Endothelial cell of umbilical vein (primary cell): Measurements from ENCODE around the gene MCCC1. TPM values are rescaled to one million over a fixed set of nuclear protein-coding genes. Genes with fewer than 3 reads are reported as not detected.

Experiments used
- BruUV-seq: library from RNA; stranded (reverse); fragments of 400-500 nt; replicated peaks from 2 replicates; lab custom pipeline; 2021; lab: Mats Ljungman, UMichigan
- CTCF ChIA-PET: fragments of 300-600, 350-600 bp; sonication (Branson Sonifier 250); formaldehyde crosslinking; loops from one replicate; lab custom pipeline; 2021; ENCODE audit warnings: antibody characterized with exemption, inconsistent platforms; lab: Charles Lee
- POLR2A ChIA-PET: fragments of 300-600, 350-600 bp; sonication (Branson Sonifier 250); formaldehyde crosslinking; loops from one replicate; lab custom pipeline; 2021; ENCODE audit warnings: antibody characterized with exemption, inconsistent platforms; lab: Charles Lee
- DNase-seq: peaks from one replicate; pipeline ENCODE4 v3.0.0-alpha.2; 2011; ENCODE audit warnings: low read depth, low spot score
- FAIRE-seq: peaks from 2 replicates; lab custom pipeline; 2011; peaks lifted over from hg19 to GRCh38; lab: Jason Lieb, UNC
- H2AFZ ChIP-seq: 2 replicates; pipeline ENCODE4 v1.6.0; 2012; ENCODE audit warnings: low read depth, low read length, control low read depth, inconsistent platforms
- H3K27ac ChIP-seq: 2 replicates; pipeline ENCODE4 v1.5.1; 2011; ENCODE audit warnings: low read depth, mild to moderate bottlenecking, control low read depth, low read length, moderate library complexity; ENCODE audit not compliant: insufficient read depth
- H3K27me3 ChIP-seq, 2 experiments: 2 replicates each; pipeline versions ENCODE4 v1.6.0 to v1.6.1; 2011; ENCODE audit warnings: low read length in 2 of 2, mixed read lengths in 1 of 2; ENCODE audit not compliant: control insufficient read depth in 2 of 2, insufficient read depth in 2 of 2
- H3K36me3 ChIP-seq, 2 experiments: 2 replicates in 1 of 2; 3 replicates in 1 of 2; pipeline ENCODE4 v1.5.1; 2011; ENCODE audit warnings: low read length in 2 of 2, mild to moderate bottlenecking in 1 of 2, moderate library complexity in 1 of 2; ENCODE audit not compliant: control insufficient read depth in 2 of 2, insufficient read depth in 2 of 2; ENCODE audit errors: extremely low read depth in 1 of 2
- H3K4me1 ChIP-seq: 3 replicates; pipeline ENCODE4 v1.5.1; 2011; ENCODE audit warnings: mild to moderate bottlenecking, low read length; ENCODE audit not compliant: control insufficient read depth, insufficient read depth; ENCODE audit errors: extremely low read depth
- H3K4me2 ChIP-seq: 2 replicates; pipeline ENCODE4 v1.6.1; 2011; ENCODE audit warnings: low read length, control low read depth, mixed read lengths; ENCODE audit not compliant: insufficient read depth
- H3K4me3 ChIP-seq, 3 experiments: fragments of 200-600 bp in 1 of 3; sonication (generic), shearing (Covaris generic) in 1 of 3; replicated peaks in 1 of 3; 2 replicates each; pipeline ENCODE4 v1.5.1; 2011 to 2016; ENCODE audit warnings: control low read depth in 3 of 3, low read length in 3 of 3, mild to moderate bottlenecking in 2 of 3, inconsistent platforms in 1 of 3, low read depth in 1 of 3, moderate library complexity in 1 of 3; ENCODE audit not compliant: insufficient read depth in 1 of 3
- H3K79me2 ChIP-seq: 2 replicates; pipeline ENCODE4 v1.6.0; 2012; ENCODE audit warnings: low read length, inconsistent platforms; ENCODE audit not compliant: control insufficient read depth, insufficient read depth
- H3K9ac ChIP-seq: replicated peaks from 2 replicates; pipeline ENCODE3; 2011; ENCODE audit warnings: low read length, control low read depth; ENCODE audit not compliant: insufficient read depth; ENCODE audit errors: extremely low read depth
- H3K9me1 ChIP-seq: replicated peaks from 3 replicates; pipeline ENCODE4 v1.6.0; 2011; ENCODE audit warnings: mild to moderate bottlenecking, low read length; ENCODE audit not compliant: control insufficient read depth, insufficient read depth; ENCODE audit errors: extremely low read depth
- H3K9me3 ChIP-seq: replicated peaks from 2 replicates; pipeline ENCODE4 v1.5.1; 2012; ENCODE audit warnings: low read length, inconsistent platforms; ENCODE audit not compliant: control insufficient read depth, insufficient read depth
- H4K20me1 ChIP-seq: replicated peaks from 2 replicates; pipeline ENCODE3; 2011; ENCODE audit warnings: mild to moderate bottlenecking, low read length; ENCODE audit not compliant: control insufficient read depth, insufficient read depth; ENCODE audit errors: extremely low read depth
- EZH2 ChIP-seq: IDR thresholded peaks from 2 replicates; pipeline ENCODE4 v1.6.1; 2012; ENCODE audit warnings: borderline replicate concordance, low read depth, mild to moderate bottlenecking, moderate library complexity, low read length, inconsistent platforms; ENCODE audit not compliant: severe bottlenecking
- FOS ChIP-seq: IDR thresholded peaks from 2 replicates; pipeline ENCODE4 v1.6.1; 2011; ENCODE audit warnings: mild to moderate bottlenecking, low read length, moderate library complexity, borderline replicate concordance; ENCODE audit not compliant: insufficient read depth
- GATA2 ChIP-seq: IDR thresholded peaks from 2 replicates; pipeline ENCODE4 v1.7.0; 2011; ENCODE audit warnings: low read depth, mild to moderate bottlenecking, moderate library complexity, mixed read lengths, low read length; ENCODE audit not compliant: insufficient read length, insufficient read depth
- JUN ChIP-seq: IDR thresholded peaks from 2 replicates; pipeline ENCODE4 v1.6.1; 2011; ENCODE audit warnings: borderline replicate concordance, low read depth; ENCODE audit not compliant: insufficient read length, insufficient read depth
- MYC ChIP-seq: IDR thresholded peaks from one replicate; pipeline ENCODE4 v1.6.1; 2011; ENCODE audit warnings: mild to moderate bottlenecking, low read depth, low read length
- POLR2A ChIP-seq: IDR thresholded peaks from 2 replicates; pipeline ENCODE4 v1.6.1; 2012; ENCODE audit warnings: low read depth, mild to moderate bottlenecking, control low read depth, low read length
- POLR2AphosphoS5 ChIP-seq: IDR thresholded peaks from 2 replicates; pipeline ENCODE4 v1.6.1; 2012; ENCODE audit warnings: low read depth, mild to moderate bottlenecking, control low read depth, low read length, moderate library complexity; ENCODE audit not compliant: insufficient read depth
- dilution Hi-C: fragments of 300-500 bp; cut with MboI; formaldehyde crosslinking; loops from one replicate; pipeline ENCODE4 v1.15.0; 2019; ENCODE audit warnings: low sequenced_read_pairs; ENCODE audit not compliant: extremely low pct_ligation_motif_present
- intact Hi-C: fragments of 100-400 bp; cut with micrococcal nuclease; formaldehyde crosslinking; loops from one replicate; pipeline ENCODE4 v1.10.0; 2022
- polyA plus RNA-seq, 4 experiments: library from polyadenylated mRNA; depleted of rRNA in 3 of 4; stranded (reverse) in 3 of 4; unstranded in 1 of 4; fragments of >200 nt; gene quantifications; 2 replicates each; pipeline versions ENCODE4 v1.2.1 to v1.2.3, GENCODE V29; 2011 to 2012; ENCODE audit warnings: missing spikeins in 1 of 4
- total RNA-seq: library from RNA; stranded (reverse); gene quantifications from 2 replicates; pipeline ENCODE4 v1.2.3, GENCODE V29; 2021
- TF ChIP-seq, protein P1 (sequence below), 2 donors: IDR thresholded peaks; 1 replicate in 1 of 2; 2 replicates in 1 of 2; pipeline ENCODE4 v1.5.1; 2011; ENCODE audit warnings: low read length in 2 of 2, mild to moderate bottlenecking in 2 of 2, moderate library complexity in 2 of 2, control low read depth in 1 of 2, inconsistent platforms in 1 of 2, low read depth in 1 of 2; ENCODE audit not compliant: insufficient read depth in 1 of 2; ENCODE audit errors: extremely low read depth in 1 of 2
- TF ChIP-seq, protein P2 (sequence below): IDR thresholded peaks from 2 replicates; pipeline ENCODE4 v1.6.1; 2011; ENCODE audit not compliant: insufficient read depth, insufficient read length

The MCCC1 gene
- total and polyA plus RNA-seq, 2 donors (not counting 3 experiments of a cell fraction or from before 2014, with no cell fraction given) = 9.2 to 19.7 TPM

DNA sequence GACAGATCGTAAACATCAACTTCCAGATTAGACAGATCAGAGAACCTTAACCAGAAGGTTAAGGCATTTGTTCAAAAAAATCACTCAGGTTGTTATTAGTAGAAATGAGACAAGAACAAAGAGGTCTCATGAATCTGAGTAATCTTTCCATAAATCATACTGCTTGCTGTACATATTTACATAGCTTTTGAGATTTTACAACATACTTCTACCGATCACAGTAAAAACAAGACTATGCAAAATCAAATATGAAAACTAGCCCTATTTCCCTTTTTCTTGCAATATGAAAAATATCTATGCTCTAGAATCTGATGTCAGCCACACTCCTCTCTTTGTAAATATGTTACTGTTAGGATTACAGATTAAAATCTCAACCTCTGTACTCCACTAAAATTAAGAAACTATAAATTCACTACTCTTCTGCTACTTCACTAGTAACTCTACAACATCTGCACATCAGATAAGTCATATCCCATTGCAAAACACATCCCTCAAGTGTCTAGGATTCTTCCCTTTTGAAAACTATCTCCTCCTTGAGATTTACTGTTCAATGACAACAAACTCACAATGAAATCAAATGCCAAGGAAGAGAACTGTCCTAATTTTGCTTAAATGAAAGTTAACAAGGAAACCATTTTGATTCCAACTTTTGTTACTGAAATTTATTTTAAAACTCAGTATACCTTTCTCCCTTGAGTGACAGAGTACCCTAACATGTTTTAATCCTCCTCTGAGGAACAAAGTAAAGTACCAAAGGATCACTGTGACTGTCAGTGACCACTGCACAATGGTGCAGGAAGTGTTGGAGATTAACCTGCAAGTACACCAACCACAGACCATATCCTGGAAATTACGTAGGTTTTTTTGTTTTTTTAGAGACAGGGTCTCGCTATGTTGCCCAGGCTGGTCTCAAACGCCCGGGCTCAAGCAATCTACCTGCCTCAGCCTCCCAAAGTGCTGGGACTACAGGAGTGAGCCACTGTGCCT is 131.8 kb downstream of the MCCC1 start:
- no peak for FAIRE-seq

More for the DNA sequence above, 131.8 kb downstream of the MCCC1 start:
- DNase-seq = no peak
- Histone ChIP-seq H3K27me3 (no peaks in the 10 kb centered on the region), H3K36me3 (no peaks in the 10 kb centered on the region), H2AFZ (no peak overlapping the region), H3K9me1 (no peaks in the 10 kb centered on the region), H3K9ac (no peak overlapping the region), H3K9me3 (no peaks in the 10 kb centered on the region), H3K4me1 (peaks cover 7% of the 10 kb centered on the region), H3K4me3 (no peak overlapping the region), H3K27ac (no peak overlapping the region), H3K79me2 (peaks cover 54% of the 10 kb centered on the region), H3K4me2 (no peak overlapping the region), H4K20me1 (peaks cover 4% of the 10 kb centered on the region)
- BruUV-seq = no TSS peak
- dilution Hi-C loops = no loop called here
- ChIA-PET CTCF (no interaction called here), POLR2A (interaction anchor here (0.5 kb wide), 1 partner anchor 12 kb away, joined by 3 read pairs; no protein-coding TSS in a partner anchor)
- intact Hi-C loops = no loop called here
- TF ChIP-seq EZH2 = no peak
- TF ChIP-seq POLR2AphosphoS5 = no peak
- TF ChIP-seq POLR2A = no peak
- TF ChIP-seq, protein P1, sequence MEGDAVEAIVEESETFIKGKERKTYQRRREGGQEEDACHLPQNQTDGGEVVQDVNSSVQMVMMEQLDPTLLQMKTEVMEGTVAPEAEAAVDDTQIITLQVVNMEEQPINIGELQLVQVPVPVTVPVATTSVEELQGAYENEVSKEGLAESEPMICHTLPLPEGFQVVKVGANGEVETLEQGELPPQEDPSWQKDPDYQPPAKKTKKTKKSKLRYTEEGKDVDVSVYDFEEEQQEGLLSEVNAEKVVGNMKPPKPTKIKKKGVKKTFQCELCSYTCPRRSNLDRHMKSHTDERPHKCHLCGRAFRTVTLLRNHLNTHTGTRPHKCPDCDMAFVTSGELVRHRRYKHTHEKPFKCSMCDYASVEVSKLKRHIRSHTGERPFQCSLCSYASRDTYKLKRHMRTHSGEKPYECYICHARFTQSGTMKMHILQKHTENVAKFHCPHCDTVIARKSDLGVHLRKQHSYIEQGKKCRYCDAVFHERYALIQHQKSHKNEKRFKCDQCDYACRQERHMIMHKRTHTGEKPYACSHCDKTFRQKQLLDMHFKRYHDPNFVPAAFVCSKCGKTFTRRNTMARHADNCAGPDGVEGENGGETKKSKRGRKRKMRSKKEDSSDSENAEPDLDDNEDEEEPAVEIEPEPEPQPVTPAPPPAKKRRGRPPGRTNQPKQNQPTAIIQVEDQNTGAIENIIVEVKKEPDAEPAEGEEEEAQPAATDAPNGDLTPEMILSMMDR (IDR thresholded peaks at IDR 0.05; ENCODE audit: extremely low read depth in 1 of 2, insufficient read depth in 1 of 2, low read depth in 1 of 2, low read length in 2 of 2) = no peak
- no peak for TF ChIP-seq GATA2
- TF ChIP-seq, protein P2, sequence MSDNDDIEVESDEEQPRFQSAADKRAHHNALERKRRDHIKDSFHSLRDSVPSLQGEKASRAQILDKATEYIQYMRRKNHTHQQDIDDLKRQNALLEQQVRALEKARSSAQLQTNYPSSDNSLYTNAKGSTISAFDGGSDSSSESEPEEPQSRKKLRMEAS = no peak
- TF ChIP-seq FOS = no peak
- no peak for TF ChIP-seq MYC
- no peak for TF ChIP-seq JUN
